IMR-90 (cell line): ENCODE measurements around the gene KLHL30.

Source experiments
- CTCF ChIP-seq: conservative IDR thresholded peaks from 2 replicates; pipeline ENCODE4 v1.5.1; 2012; ENCODE audit warnings: mild to moderate bottlenecking, low read depth, low read length, improper control_type of control experiment
- MAZ ChIP-seq: IDR thresholded peaks from 2 replicates; pipeline ENCODE4 v1.6.1; 2012; ENCODE audit warnings: low read depth, mild to moderate bottlenecking, low read length, improper control_type of control experiment, moderate library complexity, borderline replicate concordance
- POLR2A ChIP-seq: IDR thresholded peaks from 2 replicates; pipeline ENCODE4 v1.6.1; 2012; ENCODE audit warnings: mild to moderate bottlenecking, low read depth, low read length
- RFX5 ChIP-seq: IDR thresholded peaks from 2 replicates; pipeline ENCODE4 v1.8.0; 2012; ENCODE audit warnings: low read depth, mild to moderate bottlenecking, low read length, moderate library complexity

- TF ChIP-seq CTCF (no peak), POLR2A (no peak), MAZ (no peak), RFX5 (no peak)
Measured at GRCh38 chr2:238162846-238163441, 24.5 kb downstream of the KLHL30 start.
